ENCODE data around the gene KLHL35.
A peak's percentile ranks its signal among the peaks of the same experiment; 100 is the strongest.

Gene KLHL35

GRCh38 chr11:75432911-75433321, at the start of gene KLHL35:
KLHL35 (minus strand) TSS chr11:75433203; CDS start chr11:75430629, 2,574 bp downstream.
- DNase-seq = no peak

- DNase-seq = no peak
These were observed 49.1 kb upstream of the KLHL35 start for GRCh38 chr11:75481922-75482606.

GRCh38 chr11:75481223-75481921, 48.4 kb upstream of the KLHL35 start:
- no peak for DNase-seq

GRCh38 chr11:75480185-75481175, 47.5 kb upstream of the KLHL35 start:
- DNase-seq = no peak

- no peak for DNase-seq
These were observed 46.7 kb upstream of the KLHL35 start for GRCh38 chr11:75479597-75480145.

GRCh38 chr11:75478783-75479596, 46.0 kb upstream of the KLHL35 start:
- no peak for DNase-seq

- no peak for DNase-seq
These were observed 44.6 kb upstream of the KLHL35 start for GRCh38 chr11:75477614-75477935.

- no peak for DNase-seq
These were observed 44.0 kb upstream of the KLHL35 start for GRCh38 chr11:75476739-75477613.

- DNase-seq = peak; percentile 71
These were observed 43.0 kb upstream of the KLHL35 start for GRCh38 chr11:75475767-75476650.

GRCh38 chr11:75474878-75475766, 42.1 kb upstream of the KLHL35 start:
- peak; percentile 72 for DNase-seq

GRCh38 chr11:75474240-75474639, 41.2 kb upstream of the KLHL35 start:
- no peak for DNase-seq

GRCh38 chr11:75473684-75474083, 40.7 kb upstream of the KLHL35 start:
- no peak for DNase-seq

- no peak for DNase-seq
These were observed 39.2 kb upstream of the KLHL35 start for GRCh38 chr11:75472081-75472732.

- DNase-seq = no peak
These were observed 38.4 kb upstream of the KLHL35 start for GRCh38 chr11:75471176-75471973.

- no peak for DNase-seq
These were observed 37.6 kb upstream of the KLHL35 start for GRCh38 chr11:75470476-75471080.

GRCh38 chr11:75469785-75470405, 36.9 kb upstream of the KLHL35 start:
- DNase-seq = no peak
